GM19023 (cell line): ENCODE measurements around the gene MMP27.
"Not testable (repeated sequence)": the region's sequence is repeated elsewhere in the genome, so short reads cannot be mapped to it uniquely, and the experiment has no call there.

Source experiments
- ATAC-seq: cut with Tn5 transposase; IDR thresholded peaks from one replicate; pipeline ENCODE4 v1.9.1; 2021; ENCODE audit warnings: mild to moderate bottlenecking, moderate library complexity; ENCODE audit not compliant: unreplicated experiment

Gene MMP27

GRCh38 chr11:102705626-102706025, at the start of gene MMP27:
Gene MMP27, minus strand, starts transcription at chr11:102705769. Its CDS starts 55 bp downstream, at chr11:102705714.
- ATAC-seq, result no peak

GRCh38 chr11:102753267-102753666, 47.7 kb upstream of the MMP27 start:
- no peak for ATAC-seq

GRCh38 chr11:102751673-102752072, 46.1 kb upstream of the MMP27 start:
- no peak for ATAC-seq

- no peak for ATAC-seq
Measured at GRCh38 chr11:102749101-102749722, 43.6 kb upstream of the MMP27 start.

GRCh38 chr11:102746746-102747578, 41.4 kb upstream of the MMP27 start:
- not testable (repeated sequence) for ATAC-seq

- ATAC-seq, result no peak
Measured at GRCh38 chr11:102734650-102735049, 29.1 kb upstream of the MMP27 start.

GRCh38 chr11:102733232-102733875, 27.8 kb upstream of the MMP27 start:
- peak; percentile 85 for ATAC-seq

GRCh38 chr11:102730944-102731343, 25.4 kb upstream of the MMP27 start:
- not testable (repeated sequence) for ATAC-seq

GRCh38 chr11:102729849-102730815, 24.6 kb upstream of the MMP27 start:
- ATAC-seq, result no peak

- no peak for ATAC-seq
Measured at GRCh38 chr11:102727890-102728289, 22.3 kb upstream of the MMP27 start.

GRCh38 chr11:102724904-102725500, 19.4 kb upstream of the MMP27 start, which contains the start of gene MMP8:
Gene MMP8, minus strand, starts transcription at chr11:102724954. Its CDS starts 99 bp downstream, at chr11:102724855.
- no peak for ATAC-seq

GRCh38 chr11:102722821-102723220, 17.3 kb upstream of the MMP27 start:
- no peak for ATAC-seq

GRCh38 chr11:102719620-102720277, 14.2 kb upstream of the MMP27 start:
- no peak for ATAC-seq

- ATAC-seq, result no peak
Measured at GRCh38 chr11:102717280-102717679, 11.7 kb upstream of the MMP27 start.

- ATAC-seq, result no peak
Measured at GRCh38 chr11:102716527-102716926, 11.0 kb upstream of the MMP27 start.

- no peak for ATAC-seq
Measured at GRCh38 chr11:102712137-102712536, 6.6 kb upstream of the MMP27 start.

GRCh38 chr11:102709201-102709945, 3.8 kb upstream of the MMP27 start:
- ATAC-seq, result no peak

GRCh38 chr11:102708654-102709053, 3.1 kb upstream of the MMP27 start:
- no peak for ATAC-seq

GRCh38 chr11:102704841-102705240, 728 bp downstream of the MMP27 start:
- ATAC-seq, result no peak
